Activated CD4-positive, alpha-beta T cell treated with anti-CD3 and anti-CD28 coated beads, Interleukin-2, amount 50 U/mL, for 48 hours (primary cell): Measurements from ENCODE around the gene SCGB1D4.
A peak's percentile ranks its signal among the peaks of the same experiment; 100 is the strongest.

Experiments
- DNase-seq, 2 experiments: peaks; one replicate each; pipeline ENCODE4 v3.0.0-alpha.2; 2020

SCGB1D4 gene

DNA sequence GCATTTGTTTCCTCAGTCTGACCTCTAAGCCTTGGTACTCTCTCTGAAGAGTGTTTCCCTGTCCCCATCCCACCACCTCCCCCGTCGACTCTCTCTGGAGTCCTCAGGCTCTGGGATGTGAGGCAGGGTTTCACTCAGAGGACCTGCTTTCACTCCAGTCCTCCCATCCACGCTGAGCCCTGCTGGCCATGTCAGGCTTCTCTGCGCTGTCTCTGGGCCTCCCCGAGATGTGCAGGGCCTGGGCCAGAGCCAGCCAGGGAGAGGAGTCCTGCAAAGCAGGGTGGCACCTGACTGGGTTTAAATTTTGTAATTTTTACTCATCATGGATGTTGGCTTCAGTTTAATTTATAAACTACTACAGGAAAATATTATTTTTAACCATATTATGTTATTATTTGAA, 25.6 kb downstream of the SCGB1D4 start:
- no peak for DNase-seq

DNA sequence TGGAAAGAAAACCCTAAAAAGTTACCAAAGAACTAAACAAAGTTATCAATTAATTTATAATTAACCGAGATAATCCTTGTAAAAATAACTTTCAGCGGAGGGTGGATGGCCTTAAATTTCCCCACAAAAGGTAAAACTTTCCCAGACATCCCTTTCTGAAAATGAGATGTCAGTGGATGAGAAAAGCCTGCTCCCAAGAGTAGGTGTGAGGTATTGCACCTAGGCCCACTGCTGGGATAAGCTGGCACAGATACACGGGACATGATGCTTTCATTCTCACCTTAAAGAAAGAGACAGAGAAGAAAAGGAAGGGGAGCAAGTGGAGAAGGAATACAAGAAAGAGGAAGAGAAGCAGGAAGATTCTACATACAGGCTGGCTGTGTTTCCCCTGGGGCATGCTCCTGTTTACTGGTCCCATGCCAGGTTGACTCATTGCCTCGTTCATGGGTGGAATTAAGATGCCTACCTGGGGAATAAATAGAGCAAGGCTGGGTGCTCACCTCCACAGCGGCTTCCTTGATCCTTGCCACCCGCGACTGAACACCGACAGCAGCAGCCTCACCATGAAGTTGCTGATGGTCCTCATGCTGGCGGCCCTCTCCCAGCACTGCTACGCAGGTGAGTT, 29.1 kb downstream of the SCGB1D4 start, which contains the start of gene SCGB2A2:
Gene SCGB2A2, plus strand, starts transcription at position 505 of the 625 bp plus-strand sequence. Its CDS starts 59 bp downstream, at position 564.
- DNase-seq, result no peak

DNA sequence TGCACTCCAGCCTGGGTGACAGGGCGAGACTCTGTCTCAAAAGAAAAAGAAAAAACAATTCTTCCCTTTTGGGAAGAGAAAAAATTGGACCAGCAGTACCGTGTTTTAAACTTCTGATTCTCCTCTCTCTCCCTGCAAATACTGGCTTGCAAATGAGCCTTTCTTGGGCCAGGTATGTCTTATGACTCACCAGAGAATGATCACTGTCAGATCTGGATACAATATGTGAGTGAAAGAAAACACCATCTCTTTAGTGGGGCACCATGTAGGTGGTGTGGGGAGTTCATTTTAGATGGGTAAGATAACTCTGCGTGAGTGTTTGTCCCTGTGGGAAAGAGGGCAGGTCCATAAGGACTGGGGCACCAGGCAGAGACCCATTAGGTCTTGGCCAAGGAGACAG, 31.3 kb downstream of the SCGB1D4 start:
- no peak for DNase-seq

DNA sequence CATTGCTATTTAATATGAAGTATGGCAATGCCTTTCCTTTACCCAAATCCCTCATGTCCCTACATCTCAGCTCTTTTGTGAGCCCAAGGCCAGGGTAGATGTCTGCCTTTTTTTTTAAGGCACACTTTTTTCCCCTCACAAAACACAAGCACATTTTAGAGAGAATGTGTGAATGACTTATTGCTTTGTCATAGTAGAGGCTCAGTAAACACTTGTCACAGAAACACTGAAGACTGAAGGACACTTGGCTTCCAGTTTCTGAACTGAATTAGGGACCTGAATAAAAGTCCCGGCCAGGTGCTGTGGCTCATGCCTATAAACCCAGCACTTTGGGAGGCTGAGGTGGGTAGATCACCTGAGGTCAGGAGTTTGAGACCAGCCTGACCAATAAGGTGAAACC, 31.8 kb downstream of the SCGB1D4 start:
- no peak for DNase-seq

DNA sequence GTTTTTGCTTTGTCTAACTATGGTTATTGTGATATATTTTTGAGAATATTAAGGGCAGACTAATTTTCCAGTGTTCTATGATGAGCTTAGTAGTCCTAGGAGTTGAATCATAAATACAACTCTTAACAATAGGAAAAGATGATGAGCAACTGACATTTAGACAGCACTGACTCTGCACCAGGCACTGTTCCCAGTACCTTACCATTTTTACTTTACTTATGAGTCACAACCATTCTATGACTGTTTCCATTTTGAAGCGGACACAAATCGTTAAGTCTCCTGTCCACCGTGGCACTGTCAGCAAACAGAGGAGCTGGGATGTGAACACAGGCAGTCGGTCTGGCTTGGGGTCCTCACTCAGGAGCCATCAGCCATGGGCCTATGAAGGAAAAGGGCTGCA, 32.3 kb downstream of the SCGB1D4 start:
- peak; percentile 19 to 33 for DNase-seq

DNA sequence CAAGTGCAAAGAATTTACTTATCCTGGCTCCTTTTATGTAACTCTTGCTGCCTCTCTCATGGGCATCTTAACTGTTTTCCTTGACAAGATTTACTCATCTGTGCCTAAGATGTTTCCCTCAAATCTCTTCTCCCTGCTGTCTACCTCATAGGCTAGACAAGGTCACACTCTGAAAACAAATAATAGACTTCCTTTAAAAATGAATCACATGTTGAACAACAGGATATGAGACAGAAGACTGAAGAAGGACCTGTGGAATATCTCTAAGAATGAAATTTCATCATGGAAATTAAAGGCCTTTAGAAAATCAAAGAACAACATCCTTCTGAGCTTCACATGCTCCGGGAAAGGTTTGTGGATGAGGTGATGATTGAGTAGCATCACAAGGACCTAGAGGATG, 34.9 kb downstream of the SCGB1D4 start:
- DNase-seq, result no peak

DNA sequence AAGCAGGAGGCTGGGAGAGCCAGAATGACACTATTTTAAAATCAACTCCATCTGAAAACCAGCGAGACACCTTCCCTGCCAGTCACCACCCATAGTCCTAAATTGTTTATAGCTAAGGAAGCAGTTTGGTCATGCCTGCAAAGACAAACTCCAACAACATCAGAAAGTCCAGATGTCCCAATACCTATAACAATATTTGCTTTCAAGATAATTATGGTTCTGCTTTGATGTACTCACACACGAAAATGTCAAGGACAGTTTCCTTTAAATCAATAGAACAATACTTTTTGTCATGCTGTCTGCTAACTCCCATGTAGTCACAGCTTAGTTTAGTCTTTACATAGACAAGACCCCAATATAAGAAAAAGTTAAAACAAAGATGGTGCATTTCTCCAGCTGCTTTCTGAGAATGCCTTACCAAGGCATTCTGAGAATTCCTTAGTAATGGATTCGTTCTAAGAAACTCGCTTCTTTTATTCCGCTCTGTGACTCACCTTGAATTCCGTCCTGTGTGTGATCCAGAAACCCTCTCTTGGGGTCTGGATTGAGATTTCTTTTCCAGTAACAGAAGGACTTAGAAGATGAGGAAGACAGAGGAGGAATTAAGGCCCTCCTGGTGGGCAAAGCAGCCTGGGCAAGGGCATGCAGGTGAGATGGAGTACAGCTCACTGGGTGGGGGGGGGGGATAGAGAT, 38.5 kb downstream of the SCGB1D4 start:
- DNase-seq, result no peak

DNA sequence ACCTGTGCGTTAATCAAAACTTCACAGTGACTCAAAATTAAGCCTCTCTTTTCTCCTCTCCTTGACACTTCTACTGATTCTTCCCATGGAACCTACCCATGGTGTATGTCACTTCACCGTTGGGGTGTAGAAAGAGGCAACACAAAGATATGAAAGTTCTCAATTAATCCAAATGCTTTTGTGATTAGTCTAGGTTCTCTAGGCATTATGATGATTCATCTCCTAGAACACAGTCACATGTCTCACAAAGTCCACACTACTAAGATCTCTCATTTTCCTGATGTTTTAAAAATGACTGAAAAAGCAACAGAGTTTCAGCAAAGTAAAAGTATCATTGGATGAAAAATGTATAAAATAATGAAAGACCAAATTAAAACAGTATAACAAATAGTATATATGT, 42.6 kb downstream of the SCGB1D4 start:
- no peak for DNase-seq

DNA sequence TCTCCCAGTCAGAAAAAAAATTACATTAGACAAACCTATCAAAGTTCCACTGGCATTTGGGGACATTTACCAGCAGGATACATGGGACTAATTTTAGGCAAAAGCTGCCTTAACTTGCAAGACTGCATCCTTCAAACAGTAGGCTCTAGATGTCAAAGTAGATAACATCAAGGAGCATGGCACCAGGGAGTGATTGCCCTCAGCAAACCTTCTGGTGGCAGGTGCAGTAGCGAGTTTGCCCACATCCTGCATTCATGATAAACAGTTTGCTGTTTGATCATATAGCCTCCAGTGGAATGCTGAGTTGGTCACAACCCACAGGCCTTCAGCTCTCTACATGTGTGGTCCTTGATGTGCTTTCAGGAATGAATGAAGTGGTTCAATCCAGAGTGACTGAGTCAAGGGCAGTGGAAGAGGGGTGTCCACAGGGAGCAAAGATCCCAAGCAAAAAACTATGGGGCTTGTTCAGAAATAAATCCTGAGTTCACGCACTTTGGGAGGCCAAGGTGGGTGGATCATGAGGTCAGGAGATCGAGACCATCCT, 44.8 kb downstream of the SCGB1D4 start:
- DNase-seq, result no peak

DNA sequence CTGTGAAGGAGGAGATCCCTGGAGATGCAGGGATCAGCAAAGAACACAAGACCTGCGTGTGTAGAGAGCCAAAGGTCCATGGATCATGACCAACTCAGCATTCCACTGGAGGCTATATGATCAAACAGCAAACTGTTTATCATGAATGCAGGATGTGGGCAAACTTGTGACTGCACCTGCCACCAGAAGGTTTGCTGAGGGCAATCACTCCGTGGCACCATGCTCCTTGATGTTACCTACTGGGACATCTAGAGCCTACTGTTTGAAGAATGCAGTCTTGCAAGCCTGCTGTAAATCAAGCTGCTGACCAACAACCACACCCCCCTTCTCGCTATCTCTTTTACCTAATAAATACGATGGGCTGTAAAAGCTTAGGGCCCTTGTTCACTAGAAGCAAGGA, 47.2 kb downstream of the SCGB1D4 start:
- DNase-seq, result no peak
